GM18520 (cell line): ENCODE results near the gene TRPC6.

Experiments used
- ATAC-seq: cut with Tn5 transposase; IDR thresholded peaks from one replicate; pipeline ENCODE4 v1.9.1; 2021; ENCODE audit not compliant: unreplicated experiment

Gene TRPC6

DNA sequence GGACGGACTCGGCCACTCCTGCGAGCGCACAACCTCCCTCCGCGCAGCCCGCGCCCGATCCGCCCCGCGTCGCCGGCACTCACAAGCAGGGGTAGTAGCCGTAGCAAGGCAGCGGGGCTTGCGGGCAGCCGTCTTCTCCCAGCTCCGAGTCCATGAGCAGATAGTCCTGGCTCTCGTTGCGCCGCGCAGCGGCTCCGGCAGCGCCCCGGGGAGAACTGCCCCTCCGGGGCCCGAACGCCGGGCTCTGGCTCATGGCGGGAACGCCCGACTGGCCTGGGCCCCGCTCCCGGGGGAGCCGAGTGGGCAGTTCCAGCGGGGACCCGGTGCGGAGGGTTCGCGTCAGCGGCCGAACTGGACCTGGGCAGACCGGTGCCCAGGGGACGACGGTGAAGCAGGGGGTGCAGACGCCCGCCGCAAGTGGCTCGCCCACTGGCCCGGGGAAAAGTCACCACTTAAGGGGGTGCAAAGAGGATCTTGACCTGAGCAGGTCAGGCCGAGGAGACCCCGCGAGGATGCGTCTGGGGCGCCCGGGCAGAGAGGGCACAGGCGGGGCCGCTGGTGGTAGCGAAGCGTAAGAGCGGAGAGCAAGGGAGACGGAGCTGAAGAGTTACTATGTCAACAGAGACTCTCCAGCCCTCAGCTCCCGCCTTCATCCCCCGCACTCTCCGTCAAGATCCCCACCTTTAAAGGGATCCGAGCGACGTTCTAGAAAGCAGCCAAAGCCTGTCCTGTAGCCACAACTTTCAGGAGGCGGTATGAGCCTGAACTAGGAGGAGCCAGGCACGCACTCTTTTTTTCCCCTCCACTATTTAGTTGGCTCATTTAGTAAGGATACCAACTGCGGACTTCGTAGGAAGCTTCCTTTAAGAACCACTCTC lies at the start of gene TRPC6:
Gene TRPC6 (minus strand): TSS at position 757 of the 878 bp plus-strand sequence. CDS start 504 bp downstream, at position 253.
- ATAC-seq = no peak

DNA sequence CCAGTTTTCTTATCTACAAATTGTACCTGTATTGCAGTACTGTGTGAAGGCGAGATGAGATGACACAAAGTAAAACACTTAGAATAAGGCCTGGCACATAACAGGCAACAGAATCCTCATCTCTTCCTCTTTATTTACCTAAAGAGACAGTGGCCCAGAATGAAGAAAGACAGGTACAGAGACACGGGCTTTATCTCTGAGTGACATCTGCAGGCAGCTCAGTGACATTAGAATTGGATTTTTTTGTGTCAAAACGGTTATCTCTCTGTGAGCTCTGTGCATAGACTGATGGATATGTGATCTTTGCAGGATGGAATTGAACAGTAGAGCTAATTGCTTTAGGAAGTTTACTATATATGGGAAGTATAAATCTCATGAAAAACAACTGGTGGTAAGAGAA lies 36.2 kb upstream of the TRPC6 start:
- ATAC-seq = no peak

DNA sequence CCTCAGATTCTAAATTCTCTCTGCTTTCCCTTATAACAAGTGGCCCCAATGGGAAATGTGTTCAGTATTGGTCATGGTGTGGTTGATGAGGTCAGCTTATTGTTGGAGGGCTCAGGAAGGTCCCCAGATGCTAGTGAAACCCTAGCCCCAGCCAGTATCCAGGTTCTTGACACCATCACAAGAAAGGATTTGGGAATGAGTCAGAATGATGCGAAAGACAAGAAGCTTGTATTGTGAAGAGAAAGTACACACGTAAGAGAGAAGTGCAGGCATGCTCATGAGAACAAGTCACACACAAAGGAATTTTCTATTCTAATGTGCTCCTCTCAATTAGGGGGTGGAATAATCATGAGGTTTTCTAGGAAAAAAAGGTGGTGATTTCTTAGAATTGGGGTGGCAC lies 34.9 kb upstream of the TRPC6 start:
- no peak for ATAC-seq

DNA sequence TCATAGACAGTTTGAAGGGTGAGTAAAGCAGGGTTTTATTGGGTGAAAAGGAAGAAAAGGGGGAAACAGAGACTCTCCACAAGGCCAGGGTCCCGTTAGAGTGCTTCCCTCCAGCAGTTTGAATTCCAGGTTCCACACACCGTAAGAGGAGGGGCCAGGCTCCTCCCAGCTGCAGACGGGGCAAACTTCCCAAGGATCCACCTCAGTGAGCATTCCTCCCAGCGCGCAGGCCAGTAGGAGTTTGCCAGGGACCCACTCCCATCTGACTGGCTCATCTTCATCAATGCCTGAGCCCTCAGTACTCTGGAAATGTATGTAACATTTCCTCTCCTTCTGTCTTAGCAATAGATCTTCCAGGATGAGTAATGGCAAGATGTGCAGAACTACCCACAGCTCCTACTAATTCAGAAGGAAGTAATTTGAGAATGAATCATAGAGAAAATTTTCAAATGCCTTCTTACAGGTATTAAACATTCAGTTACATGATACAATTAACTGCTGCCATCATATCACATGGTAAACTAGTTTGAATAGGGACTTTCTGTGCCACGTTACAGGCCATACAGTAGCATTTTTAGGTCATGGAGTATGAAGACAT lies 34.0 kb upstream of the TRPC6 start:
- ATAC-seq = no peak

DNA sequence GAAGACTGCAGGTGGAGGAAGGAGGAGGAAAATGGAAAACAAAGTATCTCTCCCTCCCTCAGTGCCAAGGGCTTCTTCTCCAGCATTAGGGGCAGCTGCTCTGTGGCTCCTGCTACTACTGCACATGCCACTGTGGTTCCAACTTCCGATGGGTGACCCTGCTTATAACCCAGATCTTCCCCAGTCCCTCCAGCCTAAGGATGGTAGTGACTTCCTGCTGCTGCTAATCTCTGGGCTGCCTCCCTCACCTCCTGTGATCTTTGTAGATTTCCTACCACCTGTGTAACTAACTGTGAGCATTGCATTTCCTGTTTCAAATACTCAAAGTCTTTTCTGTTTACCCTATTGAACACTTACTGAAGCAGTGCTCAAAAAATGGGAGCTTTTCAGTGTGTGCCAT lies 28.7 kb upstream of the TRPC6 start:
- no peak for ATAC-seq

DNA sequence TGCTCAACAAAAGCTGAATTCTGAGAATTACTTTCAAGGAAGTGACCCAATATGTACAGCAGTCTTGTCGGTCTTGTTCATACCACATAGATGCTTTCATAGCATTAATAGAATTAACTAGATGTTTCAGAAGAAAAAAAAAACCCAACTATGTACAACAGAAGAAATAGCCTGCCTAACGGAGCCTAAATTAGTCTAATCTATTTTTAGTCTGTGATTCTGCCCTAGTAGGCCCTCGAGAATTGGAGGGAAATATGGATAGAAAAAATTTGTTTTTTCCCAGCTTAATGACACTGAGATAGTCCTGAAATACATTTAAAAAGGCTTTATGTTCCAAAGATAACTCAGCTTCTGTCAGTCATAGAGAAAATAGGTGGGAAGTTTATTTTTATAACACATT lies 17.1 kb upstream of the TRPC6 start:
- no peak for ATAC-seq

DNA sequence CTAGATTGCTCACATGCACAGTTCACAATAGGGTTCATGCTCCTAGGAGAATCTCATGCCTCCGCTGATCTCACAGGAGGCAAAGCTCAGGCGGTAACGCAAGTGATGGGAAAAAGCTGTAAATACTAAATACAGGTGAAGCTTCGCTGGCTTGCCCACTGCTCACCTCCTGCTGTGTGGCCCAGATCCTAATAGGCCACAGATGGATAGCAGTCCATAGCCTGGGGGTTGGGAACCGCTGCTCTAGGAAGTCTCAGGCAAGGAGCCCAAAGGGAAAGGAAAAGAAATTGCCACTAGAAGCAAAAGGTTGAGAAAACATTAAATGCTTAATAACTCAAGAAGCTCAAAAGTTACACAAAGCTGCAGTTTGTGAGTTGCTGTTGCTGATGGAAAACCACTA lies 3.2 kb upstream of the TRPC6 start:
- ATAC-seq = no peak

DNA sequence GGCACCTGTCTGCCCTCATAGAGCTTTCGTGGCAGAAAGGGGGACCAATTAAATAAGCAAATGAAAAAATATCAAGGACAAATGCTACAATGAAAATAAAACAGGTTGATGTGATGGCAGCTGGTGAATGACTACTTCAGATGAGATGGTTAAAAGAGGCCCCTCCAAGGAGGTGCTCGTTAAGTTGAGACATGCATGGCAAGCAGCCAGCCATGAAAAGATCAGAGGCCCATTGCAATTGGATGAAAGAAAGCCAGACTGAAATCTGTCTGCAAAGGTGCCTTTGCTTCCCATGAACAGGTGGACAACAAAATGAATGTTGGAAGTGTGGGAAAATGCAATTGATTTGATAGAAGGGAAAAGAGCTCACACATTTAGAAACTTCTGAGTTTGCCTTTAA lies 848 bp upstream of the TRPC6 start:
- ATAC-seq = no peak

DNA sequence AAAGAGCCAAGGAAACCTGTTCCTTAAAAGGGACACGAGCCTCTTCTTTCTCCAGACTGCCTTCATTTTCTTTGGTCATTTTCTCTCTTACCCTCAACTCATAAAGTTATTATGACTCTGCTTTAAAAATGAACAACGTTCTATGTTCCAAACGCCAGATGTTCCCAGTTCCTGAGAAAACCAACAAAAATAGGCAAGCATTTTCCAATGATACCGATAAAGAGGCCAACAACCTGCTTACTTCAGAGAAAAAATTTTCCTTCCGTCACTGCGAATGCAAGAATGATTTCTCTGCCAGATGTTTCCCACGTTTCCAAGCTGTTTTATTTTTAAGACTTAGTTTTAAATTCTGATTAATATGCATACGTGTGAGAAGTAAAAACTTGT lies 315 bp upstream of the TRPC6 start:
- ATAC-seq = no peak

DNA sequence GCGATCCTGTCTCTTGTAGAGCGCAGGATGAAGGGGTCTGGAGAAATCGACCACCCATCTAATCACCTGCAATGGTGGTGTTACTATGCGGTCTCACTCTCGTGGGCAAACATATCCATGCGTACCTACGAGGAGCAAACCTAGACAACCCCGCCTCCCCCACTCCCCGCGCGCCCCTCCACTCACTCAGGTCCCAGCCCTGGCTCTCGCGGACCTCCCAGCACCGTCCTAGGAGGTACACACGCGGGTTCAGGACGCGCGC lies 887 bp downstream of the TRPC6 start:
- ATAC-seq = no peak

DNA sequence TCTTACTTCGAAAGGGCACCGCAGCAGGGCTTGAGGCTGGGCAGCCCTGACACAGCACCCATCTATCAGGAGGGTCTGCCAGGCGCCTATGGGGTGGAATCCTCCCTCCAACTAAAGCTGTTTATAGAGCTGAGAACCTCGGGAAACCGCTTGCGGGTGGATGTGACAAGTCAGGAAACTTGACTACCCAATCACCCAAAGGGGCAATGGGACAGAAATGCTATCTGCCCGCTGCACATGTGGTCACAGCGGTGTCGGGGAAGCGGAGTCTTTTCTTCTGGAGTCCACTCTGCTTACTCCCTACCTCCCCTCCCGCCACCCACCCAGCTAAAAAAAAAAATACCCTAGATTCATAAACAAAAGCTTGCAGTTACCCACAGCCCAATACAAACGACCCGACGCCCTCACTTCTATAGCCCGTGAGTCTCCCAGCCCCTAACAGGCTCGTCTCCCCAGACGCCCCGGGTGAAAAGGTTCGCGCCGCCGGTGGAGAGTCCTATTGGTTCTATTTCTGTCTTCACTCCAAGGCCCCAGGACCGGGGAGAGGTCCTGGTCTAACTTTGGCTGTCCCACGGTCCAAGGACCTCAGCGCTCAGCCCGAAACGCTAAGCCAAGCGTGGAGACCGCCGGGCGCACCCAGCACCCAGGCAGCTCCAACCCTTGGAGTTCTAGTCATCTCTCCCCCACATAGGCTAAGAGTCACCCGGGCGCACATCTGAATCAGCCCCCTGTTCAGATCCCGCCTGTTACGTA lies 1.4 kb downstream of the TRPC6 start:
- ATAC-seq = no peak

DNA sequence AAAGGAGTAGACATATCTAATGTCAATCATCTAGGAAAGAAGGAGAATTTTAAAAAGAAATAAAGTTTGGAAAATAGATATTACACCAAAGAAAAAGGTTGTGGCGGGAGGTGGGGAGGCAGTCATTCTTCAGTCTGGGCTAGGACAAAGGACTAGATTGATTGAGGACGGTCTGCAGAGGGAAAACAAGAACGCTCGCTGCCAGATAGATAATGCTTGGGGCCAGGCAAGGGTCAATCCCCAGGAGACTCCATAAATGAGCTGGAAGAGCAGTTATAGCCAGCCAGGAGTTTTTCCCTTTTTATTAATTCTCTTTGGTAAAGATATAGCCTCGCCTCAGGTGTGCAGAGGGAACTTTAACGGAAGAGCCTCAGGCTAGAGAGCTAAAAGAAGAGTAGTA lies 6.3 kb downstream of the TRPC6 start:
- ATAC-seq = no peak

DNA sequence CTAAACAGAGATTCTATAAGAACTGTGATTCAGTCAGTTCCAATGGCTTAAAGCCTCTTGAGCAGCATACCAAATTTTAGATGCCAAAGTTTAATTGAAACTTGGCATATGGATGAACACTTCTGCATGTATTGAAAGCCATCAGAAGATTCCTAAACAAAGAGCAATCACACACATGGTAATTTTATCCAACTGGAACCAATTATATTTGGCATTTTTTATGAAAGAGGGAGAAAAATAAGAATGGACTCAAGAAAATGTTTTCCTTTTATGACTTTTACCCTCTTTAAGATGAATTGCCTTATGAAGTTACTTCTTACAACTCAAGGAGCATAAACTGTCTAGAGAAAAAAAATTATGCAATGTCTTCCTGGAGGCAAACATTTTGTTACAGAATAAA lies 7.4 kb downstream of the TRPC6 start:
- ATAC-seq = no peak

DNA sequence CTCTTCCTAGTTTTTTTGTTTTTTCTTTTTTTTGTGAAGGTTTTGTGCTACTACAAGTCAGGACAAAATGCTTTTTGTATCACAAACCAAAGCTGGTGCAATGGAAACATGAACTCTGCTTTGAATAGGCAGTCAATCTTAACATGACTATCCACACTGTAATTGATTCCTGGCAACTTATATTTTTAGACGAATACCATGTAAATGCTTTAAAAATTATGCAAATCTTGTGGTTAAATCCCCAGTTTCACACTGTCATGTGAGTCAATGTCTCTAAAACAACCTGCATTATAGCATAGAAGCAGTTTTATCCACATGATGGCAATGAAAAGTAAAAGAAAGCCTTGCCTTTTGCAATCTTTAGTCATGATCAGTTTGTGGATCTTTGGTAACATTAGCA lies 8.9 kb downstream of the TRPC6 start:
- no peak for ATAC-seq

DNA sequence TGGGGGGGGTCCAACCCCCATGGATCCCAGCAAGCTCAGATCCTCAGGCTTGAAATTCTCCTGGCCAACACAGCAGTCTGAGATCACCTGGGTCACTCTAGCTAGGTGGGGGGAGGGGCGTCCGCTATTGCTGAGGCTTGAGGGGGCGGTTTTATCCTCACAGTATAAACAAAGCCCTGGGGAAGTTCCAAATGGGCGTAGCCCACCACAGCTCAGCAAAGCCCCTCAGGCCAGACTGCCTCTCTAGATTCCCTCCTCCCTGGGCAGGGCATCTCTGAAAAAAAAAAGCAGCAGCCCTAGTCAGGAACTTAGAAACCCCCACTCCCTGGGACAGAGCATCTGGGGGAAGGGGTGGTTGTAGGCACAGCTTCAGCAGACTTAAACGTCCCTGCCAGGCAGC lies 16.7 kb downstream of the TRPC6 start:
- ATAC-seq = no peak

DNA sequence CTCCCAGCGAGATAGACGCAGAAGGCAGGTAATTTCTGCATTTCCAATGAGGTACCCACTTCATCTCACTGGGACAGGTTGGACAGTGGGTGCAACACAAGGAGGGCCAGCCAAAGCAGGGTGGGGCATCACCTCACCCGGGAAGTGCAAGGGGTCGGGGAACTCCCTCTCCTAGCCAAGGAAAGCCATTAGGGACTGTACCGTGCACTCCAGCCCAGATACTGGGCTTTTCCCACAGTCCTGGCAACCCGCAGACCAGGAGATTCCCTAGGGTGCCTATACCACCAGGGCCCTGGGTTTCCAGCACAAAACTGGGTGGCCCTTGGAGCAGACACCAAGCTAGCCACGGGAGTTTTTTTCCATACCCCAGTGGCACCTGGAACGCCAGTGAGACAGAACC lies 17.2 kb downstream of the TRPC6 start:
- no peak for ATAC-seq

DNA sequence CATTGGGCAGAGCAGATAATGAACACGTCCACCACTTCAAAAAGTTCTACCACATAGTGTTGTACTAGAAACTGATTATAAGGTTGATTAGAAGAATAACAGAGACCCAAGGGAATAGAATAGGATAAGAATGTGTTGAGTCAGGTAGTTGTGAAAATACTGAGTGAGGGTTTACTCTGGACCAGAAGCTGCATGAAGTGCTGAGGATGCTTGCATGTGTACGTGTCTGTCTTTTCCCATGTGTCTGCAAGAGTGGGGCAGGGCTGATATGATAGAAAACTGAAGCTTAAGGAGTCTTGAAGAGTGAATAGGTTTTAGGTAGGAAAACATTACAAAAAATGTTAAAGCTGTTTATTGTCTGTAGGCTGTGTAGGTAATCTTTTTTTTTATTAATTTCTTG lies 20.6 kb downstream of the TRPC6 start:
- no peak for ATAC-seq

DNA sequence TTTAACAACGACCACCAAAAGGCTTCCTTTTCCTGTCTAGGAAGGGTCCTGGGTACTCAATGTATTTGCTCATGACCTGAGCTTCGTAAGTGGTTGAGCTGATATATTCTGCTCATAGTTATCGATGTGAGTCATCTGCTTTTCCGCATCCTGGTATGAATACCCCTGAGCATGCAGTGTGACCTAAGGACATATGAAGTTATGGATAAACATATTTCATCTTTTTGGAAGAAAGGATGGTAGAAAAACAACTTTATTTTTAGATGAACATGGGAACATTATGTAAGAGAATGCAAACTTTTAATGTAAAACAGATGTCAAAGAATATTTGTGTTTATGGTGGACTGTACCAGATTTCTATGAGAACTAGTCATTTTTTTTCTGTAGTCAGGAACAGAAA lies 28.4 kb downstream of the TRPC6 start:
- no peak for ATAC-seq

DNA sequence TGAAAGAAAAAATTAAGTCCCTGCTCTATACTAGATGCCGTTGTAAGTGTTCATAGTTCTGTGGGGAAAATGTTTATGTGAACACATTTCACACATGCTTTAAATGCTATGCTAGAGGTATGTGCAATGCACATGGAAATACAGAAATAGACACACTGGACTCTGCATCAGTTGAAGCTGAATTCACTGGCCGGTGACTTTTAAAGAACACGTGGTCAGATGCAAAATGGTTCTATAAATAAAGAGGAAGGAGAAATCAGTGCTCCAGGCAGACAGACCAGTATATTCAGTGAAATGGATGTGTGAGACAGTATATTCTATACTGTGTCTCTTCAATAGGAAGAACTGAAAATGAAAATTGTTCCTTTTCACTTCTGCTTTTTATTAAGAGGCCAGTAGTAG lies 29.9 kb downstream of the TRPC6 start:
- peak; percentile 79 for ATAC-seq

DNA sequence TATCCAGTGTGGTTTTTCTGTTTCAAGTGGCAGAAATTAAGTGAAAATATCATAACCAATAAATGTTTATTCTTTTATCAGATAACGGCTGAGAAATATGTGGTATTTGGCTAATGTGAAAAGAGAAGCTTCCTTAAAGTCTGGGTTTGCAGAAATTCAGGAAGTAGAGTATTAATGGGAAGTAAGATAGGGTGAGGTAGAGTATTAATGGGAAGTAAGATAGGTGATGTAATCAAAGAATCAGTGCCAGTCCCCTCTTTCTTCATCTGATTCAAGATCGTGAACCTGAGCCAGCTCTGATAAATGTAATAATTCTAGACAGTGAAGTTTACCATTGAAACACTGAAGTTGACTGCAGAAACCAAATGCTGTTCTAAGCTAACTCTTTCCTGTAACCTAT lies 30.9 kb downstream of the TRPC6 start:
- ATAC-seq = no peak

DNA sequence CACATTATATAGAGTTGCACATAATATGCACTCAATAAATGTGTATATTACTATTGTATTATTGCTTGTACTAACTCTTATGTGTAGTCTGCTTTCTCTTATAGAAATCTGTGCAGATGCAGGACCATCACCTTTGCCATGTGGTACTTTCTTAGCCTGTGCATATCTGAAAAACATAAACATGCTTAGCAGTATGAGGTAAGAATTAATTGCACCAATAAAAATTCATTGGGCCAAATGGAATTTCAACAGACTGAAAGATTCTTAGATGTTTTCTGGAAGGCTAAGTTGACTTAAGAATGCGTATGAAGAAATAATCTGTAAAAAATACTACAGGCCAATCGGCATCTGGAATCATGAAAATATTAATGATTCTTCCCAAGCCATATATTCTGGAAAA lies 55.3 kb downstream of the TRPC6 start:
- ATAC-seq = no peak

DNA sequence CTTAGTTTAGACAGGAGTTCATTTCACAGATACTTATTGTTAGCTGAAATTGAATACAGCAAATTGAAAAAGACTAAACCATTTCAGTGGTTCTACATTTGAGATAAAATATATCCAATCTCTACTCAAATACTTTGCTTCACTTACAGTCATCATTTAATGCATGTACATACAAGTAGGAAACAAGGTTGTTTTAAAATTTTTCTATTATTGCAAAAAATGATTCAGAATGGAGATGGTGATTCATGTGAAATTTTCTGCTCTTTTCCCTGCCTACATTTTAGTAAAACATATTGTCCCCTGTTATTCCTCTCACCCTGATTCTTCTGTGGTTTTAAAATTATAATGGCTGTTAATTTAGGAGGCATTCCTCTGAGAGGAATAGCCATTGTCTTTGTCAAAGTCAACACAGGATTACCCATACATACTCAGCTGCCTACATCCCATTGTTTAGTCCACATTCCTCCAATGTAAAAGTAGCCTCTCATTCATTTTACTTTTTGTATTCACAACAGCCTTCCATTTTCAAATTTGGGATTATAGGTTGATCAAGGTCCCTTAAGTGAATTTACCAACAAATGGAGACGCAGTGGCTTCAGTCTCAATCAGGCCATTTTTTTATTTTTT lies 60.1 kb downstream of the TRPC6 start:
- ATAC-seq = no peak
